Activated CD8-positive, alpha-beta memory T cell treated with anti-CD3 and anti-CD28 coated beads, Interleukin-2, amount 50 U/mL, for 1 hour (primary cell): ENCODE data around the gene RNPS1.

Source experiments
- DNase-seq: peaks from one replicate; pipeline ENCODE4 v3.0.0-alpha.2; 2020; ENCODE audit errors: extremely low read depth

The RNPS1 gene

DNA sequence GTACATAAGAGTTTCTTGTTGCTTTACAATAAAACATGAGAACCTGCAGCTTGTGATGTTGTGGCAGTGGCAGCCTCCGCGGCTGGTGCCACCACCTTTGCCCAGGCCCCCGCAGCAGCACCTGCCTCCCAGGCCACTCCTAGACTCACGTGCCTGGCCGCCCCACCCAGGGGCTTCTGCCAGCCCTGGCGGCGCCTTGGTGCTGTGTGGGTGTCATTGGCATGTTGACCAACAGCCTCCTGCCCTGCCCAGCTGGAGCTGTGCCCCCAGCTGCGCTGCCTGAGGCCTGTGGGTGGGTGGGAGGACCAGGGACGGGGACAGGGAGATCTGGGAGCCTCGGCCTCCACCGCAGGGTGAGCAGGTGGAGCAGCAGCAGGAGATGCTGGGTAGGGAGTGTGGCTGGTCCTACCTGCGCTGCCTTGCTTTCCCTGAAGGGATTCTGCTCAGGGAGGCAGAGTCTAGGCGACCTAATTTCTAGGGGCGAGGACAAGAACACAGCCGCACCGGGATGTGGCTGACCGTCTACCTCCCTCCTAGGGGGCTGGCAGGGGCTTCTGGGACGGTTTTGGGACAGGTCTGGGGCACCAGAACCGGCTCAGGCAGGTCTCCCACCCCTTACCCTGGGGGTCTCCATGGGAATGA is 32.1 kb downstream of the RNPS1 start:
- DNase-seq = no peak

- DNase-seq = no peak
These were observed 32.7 kb downstream of the RNPS1 start for GRCh38 chr16:2235234-2235651.

GRCh38 chr16:2234813-2235170 is 33.1 kb downstream of the RNPS1 start:
- no peak for DNase-seq

GRCh38 chr16:2233872-2234812 is 33.8 kb downstream of the RNPS1 start:
- DNase-seq = no peak

DNA sequence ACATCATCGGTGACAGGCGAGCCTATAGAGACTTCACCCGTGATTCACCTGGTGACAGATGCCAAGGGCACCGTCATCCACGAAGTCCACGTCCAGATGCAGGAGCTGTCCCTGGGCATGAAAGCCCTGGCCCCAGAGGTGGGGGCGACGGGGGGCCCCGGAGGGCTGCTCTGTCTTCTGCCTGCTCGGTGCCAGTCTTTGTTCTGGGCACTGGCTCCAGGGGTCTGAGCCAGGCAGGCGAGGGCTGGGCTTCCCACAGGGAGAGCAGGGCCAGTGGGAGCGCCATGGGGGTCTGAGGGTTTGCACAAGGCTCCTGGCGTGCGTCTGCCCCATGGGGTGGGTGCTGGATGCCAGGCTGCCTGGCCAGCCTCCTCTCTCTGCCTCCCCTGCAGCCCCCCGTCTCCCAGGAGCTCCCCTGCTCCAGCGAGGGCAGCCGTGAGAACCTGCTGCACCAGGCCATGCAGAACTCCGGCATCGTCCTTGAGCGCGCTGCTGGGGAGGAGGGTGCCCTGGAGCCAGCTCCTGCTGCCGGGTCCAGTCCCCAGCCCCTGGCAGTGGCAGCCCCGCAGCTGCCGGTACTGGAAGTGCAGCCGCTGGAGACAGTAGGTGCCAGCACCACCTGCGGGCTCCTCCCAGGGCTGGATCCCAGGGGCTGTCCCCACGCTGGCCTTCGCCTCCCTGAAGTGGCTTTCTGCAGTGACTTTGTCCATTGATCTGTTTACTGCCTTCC is 34.7 kb downstream of the RNPS1 start:
- no peak for DNase-seq

GRCh38 chr16:2232094-2232990 is 35.6 kb downstream of the RNPS1 start:
- no peak for DNase-seq

- DNase-seq = no peak
These were observed 36.7 kb downstream of the RNPS1 start for GRCh38 chr16:2231016-2231931.

GRCh38 chr16:2230376-2230775 is 37.5 kb downstream of the RNPS1 start:
- DNase-seq = no peak

DNA sequence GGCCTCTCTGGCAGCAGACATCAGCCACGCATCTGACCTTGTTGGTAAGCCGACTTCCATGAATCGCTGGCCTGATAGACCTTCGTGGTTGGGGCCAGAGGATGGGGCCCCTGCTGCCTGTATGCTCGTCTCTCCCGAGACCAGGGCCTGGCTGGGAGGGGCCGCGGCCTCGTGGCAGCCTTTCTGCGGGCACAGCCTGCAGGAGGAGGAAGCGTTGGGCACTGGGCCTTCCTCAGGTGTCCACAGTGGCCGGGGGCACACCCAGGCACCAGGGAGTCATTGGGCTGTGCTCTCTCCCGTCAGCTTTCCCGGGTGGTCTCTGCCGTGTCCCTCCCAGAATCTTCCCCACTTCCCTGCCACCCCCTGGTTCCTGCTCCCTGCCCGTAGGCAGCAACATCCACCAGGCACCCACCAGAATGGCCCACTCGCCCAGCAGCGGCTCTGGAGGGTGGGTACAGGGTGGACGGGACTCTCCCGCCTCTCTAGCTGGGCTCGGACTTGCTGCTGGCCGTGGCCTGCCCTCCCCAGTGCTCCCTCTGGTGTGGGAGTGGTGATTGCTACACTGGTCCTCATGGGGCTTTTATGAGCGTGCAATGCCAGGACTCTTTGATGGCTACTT is 38.2 kb downstream of the RNPS1 start:
- DNase-seq = no peak

GRCh38 chr16:2229091-2229490 is 38.8 kb downstream of the RNPS1 start:
- no peak for DNase-seq

DNA sequence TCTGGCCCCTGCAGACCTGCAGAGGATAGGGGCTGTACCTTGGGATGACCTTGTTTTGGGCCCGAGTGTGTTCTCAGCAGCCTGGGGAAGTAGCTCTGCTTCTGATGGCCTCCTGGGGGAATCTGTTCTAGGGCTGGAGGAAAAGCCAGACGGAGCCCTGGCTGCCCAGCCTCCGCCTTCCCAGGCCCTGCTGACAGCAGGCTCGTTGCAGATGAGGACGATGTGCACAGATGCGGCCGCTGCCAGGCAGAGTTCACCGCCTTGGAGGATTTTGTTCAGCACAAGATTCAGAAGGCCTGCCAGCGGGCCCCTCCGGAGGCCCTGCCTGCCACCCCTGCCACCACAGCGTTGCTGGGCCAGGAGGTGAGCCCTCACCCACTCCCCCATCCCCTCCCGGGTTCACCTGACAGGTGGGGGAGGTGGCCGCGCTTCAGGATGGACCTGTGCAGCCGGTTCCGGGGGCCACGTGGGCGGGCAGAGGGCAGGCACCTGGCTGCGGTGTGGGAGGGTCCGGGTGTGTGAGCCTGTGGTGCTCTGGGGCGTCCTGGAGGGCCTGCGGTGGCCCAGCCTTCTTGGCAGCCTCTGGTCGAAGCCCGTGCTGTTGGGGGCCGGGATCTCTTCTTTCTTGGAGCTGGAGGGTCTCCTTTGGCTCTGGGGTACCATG is 39.6 kb downstream of the RNPS1 start:
- DNase-seq = no peak

GRCh38 chr16:2226918-2227317 is 41.0 kb downstream of the RNPS1 start:
- no peak for DNase-seq

DNA sequence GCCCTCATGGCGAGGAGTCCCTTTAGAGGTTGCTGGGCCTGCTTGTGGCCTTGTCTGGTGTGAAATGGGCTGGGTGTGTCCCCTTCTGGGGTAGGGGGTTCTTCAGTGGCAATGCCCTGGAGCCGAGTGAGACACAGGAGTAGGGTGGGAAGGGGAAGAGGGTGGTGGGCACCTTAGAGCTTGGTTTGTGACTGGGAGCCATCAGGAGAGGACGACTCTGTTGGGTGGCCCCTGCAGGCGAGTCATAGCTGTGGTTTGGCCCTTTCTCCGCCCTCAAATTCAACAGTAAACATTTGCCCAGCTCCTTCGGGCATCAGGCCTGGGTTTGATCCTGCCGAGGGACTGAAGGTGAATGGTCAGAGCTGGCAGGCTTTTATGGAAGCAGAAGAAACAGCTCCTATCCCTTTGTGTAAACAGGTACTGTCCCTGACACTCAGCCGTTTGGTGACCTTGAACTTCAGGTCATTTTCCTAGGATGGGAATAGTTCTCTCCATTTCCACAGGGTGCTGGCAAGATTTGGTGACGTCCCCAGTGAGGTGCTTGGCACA is 41.6 kb downstream of the RNPS1 start:
- DNase-seq = no peak

- no peak for DNase-seq
These were observed 43.9 kb downstream of the RNPS1 start for GRCh38 chr16:2223942-2224486.

- peak; percentile 98 for DNase-seq
These were observed 44.5 kb downstream of the RNPS1 start, which contains the start of gene E4F1 for GRCh38 chr16:2223221-2223941. E4F1 (plus strand) TSS chr16:2223591; CDS start chr16:2223614, 23 bp downstream.

- DNase-seq = no peak
These were observed 51.6 kb downstream of the RNPS1 start for GRCh38 chr16:2216330-2216729.

- no peak for DNase-seq
These were observed 53.3 kb downstream of the RNPS1 start, which contains the start of gene PGP for GRCh38 chr16:2214719-2214968. PGP (minus strand) TSS chr16:2214840; CDS start chr16:2214777, 63 bp downstream.
